ENCODE results near the gene TDRD9. TPM values are rescaled to one million over a fixed set of nuclear protein-coding genes. Genes with fewer than 3 reads are reported as not detected.
"Not testable (repeated sequence)": the region's sequence is repeated elsewhere in the genome, so short reads cannot be mapped to it uniquely, and the experiment has no call there.

TDRD9 gene
- total RNA-seq, 2 donors from 2014 or later, result 1.6 to 4.6 TPM

GRCh38 chr14:103887557-103888115 is 40.6 kb upstream of the TDRD9 start:
- Mint-ChIP-seq H3K9me3 (no peaks in the 10 kb centered on the region), H3K4me3 (no peak overlapping the region), H3K27ac (no peak overlapping the region), H3K27me3 (ENCODE audit: low read depth) (no peaks in the 10 kb centered on the region), H3K36me3 (ENCODE audit: insufficient read depth in 2 of 2) (no peaks in the 10 kb centered on the region), H3K4me1 (ENCODE audit: low read depth) (no peaks in the 10 kb centered on the region)
- DNase-seq, result no peak
- ATAC-seq (replicated peaks in 1 of 2), result no peak

- DNase-seq; H3K36me3 Mint-ChIP-seq (ENCODE audit: insufficient read depth in 2 of 2); H3K27me3 Mint-ChIP-seq (ENCODE audit: low read depth); H3K4me3 Mint-ChIP-seq; H3K4me1 Mint-ChIP-seq (ENCODE audit: low read depth); ATAC-seq (replicated peaks in 1 of 2); H3K27ac Mint-ChIP-seq; H3K9me3 Mint-ChIP-seq: not testable (repeated sequence)
These were observed 39.3 kb upstream of the TDRD9 start for GRCh38 chr14:103889002-103889312.

- no peak overlapping the region for H3K27ac Mint-ChIP-seq
- no peaks in the 10 kb centered on the region for H3K4me1 Mint-ChIP-seq (ENCODE audit: low read depth)
- H3K36me3 Mint-ChIP-seq (ENCODE audit: insufficient read depth in 2 of 2), result no peaks in the 10 kb centered on the region
These were observed 38.8 kb upstream of the TDRD9 start for GRCh38 chr14:103889313-103890051.

GRCh38 chr14:103890052-103890371 is 38.2 kb upstream of the TDRD9 start:
- ATAC-seq (replicated peaks in 1 of 2), result no peak
- H3K9me3 Mint-ChIP-seq, result no peaks in the 10 kb centered on the region
- H3K4me3 Mint-ChIP-seq, result no peak overlapping the region
- no peaks in the 10 kb centered on the region for H3K4me1 Mint-ChIP-seq (ENCODE audit: low read depth)
- no peaks in the 10 kb centered on the region for H3K27me3 Mint-ChIP-seq (ENCODE audit: low read depth)
- no peak for DNase-seq
- H3K36me3 Mint-ChIP-seq (ENCODE audit: insufficient read depth in 2 of 2), result no peaks in the 10 kb centered on the region
- H3K27ac Mint-ChIP-seq, result no peak overlapping the region

More at GRCh38 chr14:103889313-103890051, 38.8 kb upstream of the TDRD9 start:
- ATAC-seq (replicated peaks in 1 of 2) (no peak), DNase-seq (no peak)
- Mint-ChIP-seq H3K27me3 (ENCODE audit: low read depth) (no peaks in the 10 kb centered on the region), H3K4me3 (no peak overlapping the region), H3K9me3 (no peaks in the 10 kb centered on the region)

- no peaks in the 10 kb centered on the region for H3K27me3 Mint-ChIP-seq (ENCODE audit: low read depth)
- no peaks in the 10 kb centered on the region for H3K36me3 Mint-ChIP-seq (ENCODE audit: insufficient read depth in 2 of 2)
- no peaks in the 10 kb centered on the region for H3K4me1 Mint-ChIP-seq (ENCODE audit: low read depth)
- no peak overlapping the region for H3K4me3 Mint-ChIP-seq
- no peak overlapping the region for H3K27ac Mint-ChIP-seq
- no peaks in the 10 kb centered on the region for H3K9me3 Mint-ChIP-seq
- no peak for DNase-seq
- ATAC-seq (replicated peaks in 1 of 2), result no peak
These were observed 37.2 kb upstream of the TDRD9 start for GRCh38 chr14:103890821-103891666.

- no peak for ATAC-seq (replicated peaks in 1 of 2)
- Mint-ChIP-seq H3K4me1 (ENCODE audit: low read depth) (no peaks in the 10 kb centered on the region), H3K36me3 (ENCODE audit: insufficient read depth in 2 of 2) (no peaks in the 10 kb centered on the region), H3K27me3 (ENCODE audit: low read depth) (no peaks in the 10 kb centered on the region), H3K27ac (no peak overlapping the region), H3K9me3 (no peaks in the 10 kb centered on the region), H3K4me3 (no peak overlapping the region)
- DNase-seq, result no peak
These were observed 36.5 kb upstream of the TDRD9 start for GRCh38 chr14:103891667-103892215.

GRCh38 chr14:103892247-103892646 is 36.0 kb upstream of the TDRD9 start:
- no peak overlapping the region for H3K4me3 Mint-ChIP-seq
- DNase-seq (no peak), ATAC-seq (replicated peaks in 1 of 2) (no peak)
- H3K27me3 Mint-ChIP-seq (ENCODE audit: low read depth), result no peaks in the 10 kb centered on the region
- H3K4me1 Mint-ChIP-seq (ENCODE audit: low read depth), result no peaks in the 10 kb centered on the region
- H3K9me3 Mint-ChIP-seq, result no peaks in the 10 kb centered on the region
- no peak overlapping the region for H3K27ac Mint-ChIP-seq
- no peaks in the 10 kb centered on the region for H3K36me3 Mint-ChIP-seq (ENCODE audit: insufficient read depth in 2 of 2)

- Mint-ChIP-seq H3K4me3 (no peak overlapping the region), H3K4me1 (ENCODE audit: low read depth) (no peaks in the 10 kb centered on the region), H3K27ac (no peak overlapping the region), H3K9me3 (no peaks in the 10 kb centered on the region), H3K27me3 (ENCODE audit: low read depth) (no peaks in the 10 kb centered on the region), H3K36me3 (ENCODE audit: insufficient read depth in 2 of 2) (no peaks in the 10 kb centered on the region)
- ATAC-seq (replicated peaks in 1 of 2) (no peak), DNase-seq (no peak)
These were observed 34.1 kb upstream of the TDRD9 start for GRCh38 chr14:103894034-103894722.

- Mint-ChIP-seq H3K27me3 (ENCODE audit: low read depth) (no peaks in the 10 kb centered on the region), H3K36me3 (ENCODE audit: insufficient read depth in 2 of 2) (no peaks in the 10 kb centered on the region), H3K9me3 (no peaks in the 10 kb centered on the region), H3K4me1 (ENCODE audit: low read depth) (no peaks in the 10 kb centered on the region), H3K27ac (no peak overlapping the region), H3K4me3 (no peak overlapping the region)
- ATAC-seq (replicated peaks in 1 of 2) (no peak), DNase-seq (no peak)
These were observed 33.6 kb upstream of the TDRD9 start for GRCh38 chr14:103894723-103895059.

- ATAC-seq (replicated peaks in 1 of 2), result no peak
- no peaks in the 10 kb centered on the region for H3K9me3 Mint-ChIP-seq
- no peaks in the 10 kb centered on the region for H3K27me3 Mint-ChIP-seq (ENCODE audit: low read depth)
- no peak overlapping the region for H3K4me3 Mint-ChIP-seq
- H3K27ac Mint-ChIP-seq, result no peak overlapping the region
- no peaks in the 10 kb centered on the region for H3K36me3 Mint-ChIP-seq (ENCODE audit: insufficient read depth in 2 of 2)
- no peak for DNase-seq
- peaks cover 7% of the 10 kb centered on the region for H3K4me1 Mint-ChIP-seq (ENCODE audit: low read depth)
These were observed 31.7 kb upstream of the TDRD9 start for GRCh38 chr14:103896578-103896977.

- Mint-ChIP-seq H3K4me1 (ENCODE audit: low read depth) (peaks cover 7% of the 10 kb centered on the region), H3K9me3 (no peaks in the 10 kb centered on the region), H3K36me3 (ENCODE audit: insufficient read depth in 2 of 2) (no peaks in the 10 kb centered on the region), H3K4me3 (no peak overlapping the region), H3K27ac (no peak overlapping the region), H3K27me3 (ENCODE audit: low read depth) (no peaks in the 10 kb centered on the region)
- ATAC-seq (replicated peaks in 1 of 2), result no peak
- no peak for DNase-seq
These were observed 30.9 kb upstream of the TDRD9 start for GRCh38 chr14:103897075-103897947.

- ATAC-seq (replicated peaks in 1 of 2) (no peak), DNase-seq (no peak)
- no peak overlapping the region for H3K27ac Mint-ChIP-seq
- no peak overlapping the region for H3K4me3 Mint-ChIP-seq
- no peaks in the 10 kb centered on the region for H3K27me3 Mint-ChIP-seq (ENCODE audit: low read depth)
- H3K36me3 Mint-ChIP-seq (ENCODE audit: insufficient read depth in 2 of 2), result no peaks in the 10 kb centered on the region
- H3K4me1 Mint-ChIP-seq (ENCODE audit: low read depth), result peaks cover 7% of the 10 kb centered on the region
- H3K9me3 Mint-ChIP-seq, result no peaks in the 10 kb centered on the region
These were observed 30.1 kb upstream of the TDRD9 start for GRCh38 chr14:103898204-103898603.
